Body of pancreas (tissue), 4 donors: ENCODE data around the gene LCT. TPM values are rescaled to one million over a fixed set of nuclear protein-coding genes. Genes with fewer than 3 reads are reported as not detected.

ENCODE experiments used
- ATAC-seq: fragments of 150-250 bp; one replicate; pipeline ENCODE4 v1.9.1; 2016
- DNase-seq, 4 donors: peaks; one replicate each; pipeline ENCODE4 v3.0.0-alpha.2; 2019
- H3K27ac ChIP-seq, 4 donors: fragments of 200-600 bp; sonication (generic); 1 replicate in 3 of 4; 2 replicates in 1 of 4; pipeline versions ENCODE4 v1.5.1 to v1.6.1; 2016 to 2019; ENCODE audit warnings: mild to moderate bottlenecking in 1 of 4, mixed read lengths in 1 of 4, moderate library complexity in 1 of 4
- H3K27me3 ChIP-seq, 2 donors: fragments of 200-600 bp; sonication (generic); one replicate each; pipeline ENCODE4 v1.6.0; 2016; ENCODE audit warnings: mild to moderate bottlenecking in 1 of 2
- H3K36me3 ChIP-seq, 2 donors: fragments of 200-600 bp; sonication (generic); replicated peaks in 1 of 2; 2 replicates each; pipeline ENCODE4 v1.5.1; 2016; ENCODE audit warnings: low read depth in 2 of 2; ENCODE audit not compliant: insufficient read depth in 1 of 2
- H3K4me1 ChIP-seq: fragments of 200-600 bp; sonication (generic); one replicate; pipeline ENCODE4 v1.6.0; 2016
- H3K4me3 ChIP-seq, 2 donors: fragments of 200-600 bp; sonication (generic); 1 replicate in 1 of 2; 2 replicates in 1 of 2; pipeline ENCODE4 v1.5.1; 2016 to 2019
- H3K9me3 ChIP-seq, 3 donors: fragments of 200-600 bp; sonication (generic); 1 replicate in 2 of 3; 2 replicates in 1 of 3; pipeline ENCODE4 v1.5.1; 2016
- CTCF ChIP-seq, 7 experiments: fragments of 450-650 bp in 4 of 7; fragments of 200-600 bp in 3 of 7; sonication (generic) in 3 of 7; IDR thresholded peaks; one replicate each; pipeline ENCODE4 v1.5.1; 2016 to 2019; ENCODE audit warnings: antibody characterized with exemption in 7 of 7
- POLR2A ChIP-seq, 3 donors: fragments of 450-650 bp; IDR thresholded peaks; one replicate each; pipeline ENCODE4 v1.6.1; 2016; ENCODE audit warnings: antibody characterized with exemption in 3 of 3, mild to moderate bottlenecking in 2 of 3
- WGBS, 2 donors: methylation state at CpG; one replicate each; pipeline ENCODE4 v1.1.5; 2017; 5-methylcytosine and 5-hydroxymethylcytosine counted together
- intact Hi-C: fragments of 100-400 bp; cut with DNase I; formaldehyde crosslinking; loops from one replicate; pipeline ENCODE4 v1.15.1; 2023
- total RNA-seq, 2 donors: library from RNA; depleted of rRNA; stranded (reverse); fragments of >200 nt; gene quantifications; one replicate each; pipeline ENCODE4 v1.1.0, GENCODE V29; 2016

LCT gene
- total RNA-seq, 2 donors from 2014 or later = not detected

GRCh38 chr2:135826544-135826943 is 10.4 kb downstream of the LCT start:
- Histone ChIP-seq H3K27ac (no peak overlapping the region), H3K4me3 (no peak overlapping the region), H3K36me3 (no peaks in the 10 kb centered on the region), H3K4me1 (no peaks in the 10 kb centered on the region), H3K9me3 (no peaks in the 10 kb centered on the region), H3K27me3 (no peaks in the 10 kb centered on the region)
- ATAC-seq (no peak), DNase-seq (no peak)
- 90 to 95% methylated on average over 6 of the region's 6 CpGs for WGBS, 2 donors
- TF ChIP-seq POLR2A (IDR thresholded peaks at IDR 0.05) (no peak), CTCF (IDR thresholded peaks at IDR 0.05) (no peak)
- intact Hi-C loops = no loop called here

GRCh38 chr2:135825550-135826176 is 11.3 kb downstream of the LCT start:
- no peak for ATAC-seq
- H3K36me3 ChIP-seq = no peaks in the 10 kb centered on the region

GRCh38 chr2:135825131-135825530 is 11.9 kb downstream of the LCT start:
- 81 to 89% methylated on average over 4 to 9 of the region's 9 CpGs for WGBS, 2 donors
- ATAC-seq = no peak

More at GRCh38 chr2:135825550-135826176, 11.3 kb downstream of the LCT start:
- Histone ChIP-seq H3K4me3 (no peak overlapping the region), H3K27me3 (no peaks in the 10 kb centered on the region), H3K4me1 (no peaks in the 10 kb centered on the region), H3K27ac (no peak overlapping the region), H3K9me3 (no peaks in the 10 kb centered on the region)
- TF ChIP-seq CTCF (IDR thresholded peaks at IDR 0.05) (no peak), POLR2A (IDR thresholded peaks at IDR 0.05) (no peak)
- intact Hi-C loops = no loop called here
- no peak for DNase-seq
- 22 to 41% methylated on average over 8 to 11 of the region's 11 CpGs for WGBS, 2 donors

GRCh38 chr2:135822855-135823254 is 14.1 kb downstream of the LCT start:
- no peaks in the 10 kb centered on the region for H3K4me1 ChIP-seq
- DNase-seq (no peak), ATAC-seq (no peak)
- intact Hi-C loops = no loop called here
- TF ChIP-seq CTCF (IDR thresholded peaks at IDR 0.05) (no peak), POLR2A (IDR thresholded peaks at IDR 0.05) (no peak)
- H3K27me3 ChIP-seq = no peaks in the 10 kb centered on the region
- no peaks in the 10 kb centered on the region for H3K36me3 ChIP-seq
- WGBS, 2 donors = 73 to 94% methylated on average over 1 of the region's 1 CpG
- H3K4me3 ChIP-seq = no peak overlapping the region
- H3K9me3 ChIP-seq = no peaks in the 10 kb centered on the region
- no peak overlapping the region for H3K27ac ChIP-seq

More at GRCh38 chr2:135825131-135825530, 11.9 kb downstream of the LCT start:
- H3K27me3 ChIP-seq = no peaks in the 10 kb centered on the region
- H3K4me1 ChIP-seq = no peaks in the 10 kb centered on the region
- TF ChIP-seq CTCF (IDR thresholded peaks at IDR 0.05) (no peak), POLR2A (IDR thresholded peaks at IDR 0.05) (no peak)
- intact Hi-C loops = no loop called here
- H3K9me3 ChIP-seq = no peaks in the 10 kb centered on the region
- H3K27ac ChIP-seq = no peak overlapping the region
- DNase-seq = no peak
- H3K4me3 ChIP-seq = no peak overlapping the region
- H3K36me3 ChIP-seq = no peaks in the 10 kb centered on the region

GRCh38 chr2:135821190-135821589 is 15.8 kb downstream of the LCT start:
- no peak for TF ChIP-seq POLR2A (IDR thresholded peaks at IDR 0.05)
- TF ChIP-seq CTCF (IDR thresholded peaks at IDR 0.05) = no peak
- ATAC-seq = no peak
- Histone ChIP-seq H3K27me3 (no peaks in the 10 kb centered on the region), H3K9me3 (no peaks in the 10 kb centered on the region), H3K36me3 (no peaks in the 10 kb centered on the region), H3K4me3 (no peak overlapping the region), H3K4me1 (no peaks in the 10 kb centered on the region), H3K27ac (no peak overlapping the region)
- no peak for DNase-seq
- WGBS, 2 donors = 86 to 87% methylated on average over 2 of the region's 2 CpGs
- intact Hi-C loops = no loop called here
